ENCODE measurements around the gene VPREB3.

GRCh38 chr22:23801886-23802377 lies 47.7 kb upstream of the VPREB3 start:
- TF ChIP-seq PAX5 (IDR thresholded peaks at IDR 0.05; ENCODE audit: insufficient read depth, low read length, severe bottlenecking): no peak
- no peak for TF ChIP-seq TAF1 (IDR thresholded peaks at IDR 0.05; ENCODE audit: low read depth, low read length)
- TF ChIP-seq POLR2AphosphoS5 (IDR thresholded peaks at IDR 0.05; ENCODE audit: low read depth, low read length): no peak

Data from GM12891 (cell line).